IPS-18a (cell line): ENCODE data around the gene SLC46A1.

ENCODE experiments used
- H3K27ac ChIP-seq: one replicate; pipeline ENCODE4 v1.5.1; 2013; ENCODE audit warnings: low read length
- H3K27me3 ChIP-seq: one replicate; pipeline ENCODE4 v1.6.1; 2013; ENCODE audit warnings: mild to moderate bottlenecking, low read length; ENCODE audit not compliant: control insufficient read depth, insufficient read depth
- H3K36me3 ChIP-seq: one replicate; pipeline ENCODE4 v1.6.1; 2013; ENCODE audit warnings: low read depth, low read length; ENCODE audit not compliant: control insufficient read depth
- H3K4me1 ChIP-seq: one replicate; pipeline ENCODE4 v1.6.1; 2013; ENCODE audit warnings: low read depth, low read length; ENCODE audit not compliant: control insufficient read depth
- H3K4me3 ChIP-seq: one replicate; pipeline ENCODE4 v1.5.1; 2013; ENCODE audit warnings: low read length
- H3K9ac ChIP-seq: one replicate; pipeline ENCODE4 v1.6.1; 2013; ENCODE audit warnings: mild to moderate bottlenecking, low read length, moderate library complexity
- H3K9me3 ChIP-seq: one replicate; pipeline ENCODE4 v1.6.1; 2013; ENCODE audit warnings: low read depth, low read length; ENCODE audit not compliant: control insufficient read depth

SLC46A1 gene

GRCh38 chr17:28345419-28346198 is 60.4 kb downstream of the SLC46A1 start:
- Histone ChIP-seq H3K4me3 (no peak overlapping the region), H3K4me1 (no peaks in the 10 kb centered on the region), H3K27me3 (no peaks in the 10 kb centered on the region), H3K9ac (no peak overlapping the region), H3K27ac (no peak overlapping the region), H3K9me3 (no peaks in the 10 kb centered on the region), H3K36me3 (peaks cover 61% of the 10 kb centered on the region)
